Measurements from ENCODE around the gene RPS6KA6.

Gene RPS6KA6

GRCh38 chrX:84187533-84188319, at the start of gene RPS6KA6:
Gene RPS6KA6 (minus strand): TSS chrX:84188199. CDS start chrX:84187899, 300 bp downstream.
- H3K4me3 ChIP-seq (ENCODE audit: low read length), result peak within 1 kb of the TSS; percentile 80
- no peaks in the 10 kb centered on the region for H3K36me3 ChIP-seq (ENCODE audit: insufficient read depth, low read length)
- peaks cover 8% of the 10 kb centered on the region for H3K4me1 ChIP-seq (ENCODE audit: insufficient read depth, low read length)
- H3K27me3 ChIP-seq (ENCODE audit: insufficient read depth, low read length), result no peaks in the 10 kb centered on the region
- H3K9me3 ChIP-seq (ENCODE audit: low read length), result no peaks in the 10 kb centered on the region
- H2AFZ ChIP-seq (ENCODE audit: low read depth, low read length), result peak within 1 kb of the TSS; percentile 47

DNA sequence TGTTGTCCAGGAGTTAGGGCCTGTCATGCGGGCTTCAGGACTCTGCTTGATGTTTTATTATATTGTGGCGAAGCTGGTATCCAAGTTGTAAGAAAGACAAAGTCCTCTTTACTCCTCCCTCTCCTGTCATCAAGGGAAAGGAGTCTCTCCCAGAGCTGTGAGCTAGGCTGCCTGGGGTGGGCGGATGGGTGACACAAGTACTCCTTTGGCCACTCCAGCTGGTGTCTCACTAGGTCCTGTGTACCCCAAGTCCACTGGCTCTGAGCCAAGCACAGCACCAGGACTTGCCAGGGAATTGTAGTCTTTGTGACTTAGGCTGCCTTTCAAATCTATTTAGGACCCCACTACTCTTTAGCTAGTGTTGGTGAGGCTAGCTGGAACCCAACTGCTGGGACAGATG, 36.7 kb upstream of the RPS6KA6 start:
- Histone ChIP-seq H3K9me3 (ENCODE audit: low read length) (no peaks in the 10 kb centered on the region), H3K4me3 (ENCODE audit: low read length) (no peak overlapping the region), H3K27me3 (ENCODE audit: insufficient read depth, low read length) (no peaks in the 10 kb centered on the region), H2AFZ (ENCODE audit: low read depth, low read length) (no peak overlapping the region), H3K4me1 (ENCODE audit: insufficient read depth, low read length) (no peaks in the 10 kb centered on the region), H3K36me3 (ENCODE audit: insufficient read depth, low read length) (no peaks in the 10 kb centered on the region)

DNA sequence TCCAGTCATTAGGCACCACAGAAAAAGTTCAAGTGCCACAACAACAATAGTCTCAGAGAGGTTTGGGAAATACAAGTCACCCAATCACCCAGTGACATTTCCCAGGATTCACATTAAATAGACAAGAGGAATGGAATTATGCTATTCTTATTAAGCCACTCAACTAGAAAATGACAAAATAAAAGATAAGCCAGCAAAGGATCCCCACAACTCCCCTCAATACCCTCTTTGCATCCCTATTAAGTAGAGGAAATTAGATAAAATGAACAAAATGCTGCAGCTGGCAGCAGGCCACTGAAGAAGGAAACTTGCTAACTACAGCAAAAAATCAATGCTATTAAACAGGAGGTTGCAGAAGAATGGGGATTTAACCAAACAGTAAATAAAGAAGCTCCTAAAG, 35.3 kb upstream of the RPS6KA6 start:
- no peaks in the 10 kb centered on the region for H3K36me3 ChIP-seq (ENCODE audit: insufficient read depth, low read length)
- peaks cover 9% of the 10 kb centered on the region for H3K4me1 ChIP-seq (ENCODE audit: insufficient read depth, low read length)
- no peak overlapping the region for H2AFZ ChIP-seq (ENCODE audit: low read depth, low read length)
- H3K4me3 ChIP-seq (ENCODE audit: low read length), result no peak overlapping the region
- no peaks in the 10 kb centered on the region for H3K9me3 ChIP-seq (ENCODE audit: low read length)
- no peaks in the 10 kb centered on the region for H3K27me3 ChIP-seq (ENCODE audit: insufficient read depth, low read length)

GRCh38 chrX:84221181-84221580, 33.2 kb upstream of the RPS6KA6 start:
- H3K4me1 ChIP-seq (ENCODE audit: insufficient read depth, low read length), result peaks cover 21% of the 10 kb centered on the region
- no peak overlapping the region for H2AFZ ChIP-seq (ENCODE audit: low read depth, low read length)
- H3K9me3 ChIP-seq (ENCODE audit: low read length), result no peaks in the 10 kb centered on the region
- H3K27me3 ChIP-seq (ENCODE audit: insufficient read depth, low read length), result no peaks in the 10 kb centered on the region
- no peak overlapping the region for H3K4me3 ChIP-seq (ENCODE audit: low read length)
- H3K36me3 ChIP-seq (ENCODE audit: insufficient read depth, low read length), result no peaks in the 10 kb centered on the region

DNA sequence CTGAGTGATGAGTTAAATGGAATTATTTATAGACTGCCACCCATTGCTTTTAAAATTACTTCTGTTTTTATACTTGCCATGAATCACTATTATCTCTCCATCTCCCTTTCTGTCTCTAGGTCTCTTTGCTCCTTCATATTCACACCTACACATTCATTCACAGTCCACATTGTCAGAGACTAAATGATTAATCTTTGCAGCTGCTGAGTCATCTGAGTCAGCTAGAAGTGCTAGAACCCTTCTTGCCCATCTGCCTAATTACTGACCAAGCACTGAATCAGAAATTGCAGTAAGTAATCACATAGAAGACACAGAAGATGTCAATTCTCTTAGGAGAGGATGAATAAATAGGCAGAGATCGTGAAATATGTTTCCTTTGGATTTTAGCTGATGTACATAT, 31.6 kb upstream of the RPS6KA6 start:
- Histone ChIP-seq H2AFZ (ENCODE audit: low read depth, low read length) (no peak overlapping the region), H3K27me3 (ENCODE audit: insufficient read depth, low read length) (no peaks in the 10 kb centered on the region), H3K4me1 (ENCODE audit: insufficient read depth, low read length) (peaks cover 23% of the 10 kb centered on the region), H3K9me3 (ENCODE audit: low read length) (no peaks in the 10 kb centered on the region), H3K36me3 (ENCODE audit: insufficient read depth, low read length) (no peaks in the 10 kb centered on the region), H3K4me3 (ENCODE audit: low read length) (no peak overlapping the region)

GRCh38 chrX:84218726-84219125, 30.7 kb upstream of the RPS6KA6 start:
- H3K9me3 ChIP-seq (ENCODE audit: low read length), result no peaks in the 10 kb centered on the region
- no peaks in the 10 kb centered on the region for H3K27me3 ChIP-seq (ENCODE audit: insufficient read depth, low read length)
- no peaks in the 10 kb centered on the region for H3K36me3 ChIP-seq (ENCODE audit: insufficient read depth, low read length)
- H3K4me1 ChIP-seq (ENCODE audit: insufficient read depth, low read length), result peaks cover 23% of the 10 kb centered on the region
- no peak overlapping the region for H3K4me3 ChIP-seq (ENCODE audit: low read length)
- no peak overlapping the region for H2AFZ ChIP-seq (ENCODE audit: low read depth, low read length)

GRCh38 chrX:84216881-84217280, 28.9 kb upstream of the RPS6KA6 start:
- H3K4me3 ChIP-seq (ENCODE audit: low read length), result no peak overlapping the region
- H3K9me3 ChIP-seq (ENCODE audit: low read length), result no peaks in the 10 kb centered on the region
- no peaks in the 10 kb centered on the region for H3K36me3 ChIP-seq (ENCODE audit: insufficient read depth, low read length)
- no peak overlapping the region for H2AFZ ChIP-seq (ENCODE audit: low read depth, low read length)
- peaks cover 23% of the 10 kb centered on the region for H3K4me1 ChIP-seq (ENCODE audit: insufficient read depth, low read length)
- H3K27me3 ChIP-seq (ENCODE audit: insufficient read depth, low read length), result no peaks in the 10 kb centered on the region

- peaks cover 23% of the 10 kb centered on the region for H3K4me1 ChIP-seq (ENCODE audit: insufficient read depth, low read length)
- H3K4me3 ChIP-seq (ENCODE audit: low read length), result no peak overlapping the region
- H3K36me3 ChIP-seq (ENCODE audit: insufficient read depth, low read length), result no peaks in the 10 kb centered on the region
- H3K27me3 ChIP-seq (ENCODE audit: insufficient read depth, low read length), result no peaks in the 10 kb centered on the region
- H3K9me3 ChIP-seq (ENCODE audit: low read length), result no peaks in the 10 kb centered on the region
- no peak overlapping the region for H2AFZ ChIP-seq (ENCODE audit: low read depth, low read length)
Measured at GRCh38 chrX:84216406-84216805, 28.4 kb upstream of the RPS6KA6 start.

GRCh38 chrX:84205276-84205675, 17.3 kb upstream of the RPS6KA6 start:
- Histone ChIP-seq H3K9me3 (ENCODE audit: low read length) (no peaks in the 10 kb centered on the region), H2AFZ (ENCODE audit: low read depth, low read length) (no peak overlapping the region), H3K27me3 (ENCODE audit: insufficient read depth, low read length) (no peaks in the 10 kb centered on the region), H3K4me1 (ENCODE audit: insufficient read depth, low read length) (no peaks in the 10 kb centered on the region), H3K36me3 (ENCODE audit: insufficient read depth, low read length) (no peaks in the 10 kb centered on the region), H3K4me3 (ENCODE audit: low read length) (no peak overlapping the region)

GRCh38 chrX:84199688-84200087, 11.7 kb upstream of the RPS6KA6 start:
- Histone ChIP-seq H3K36me3 (ENCODE audit: insufficient read depth, low read length) (no peaks in the 10 kb centered on the region), H3K27me3 (ENCODE audit: insufficient read depth, low read length) (no peaks in the 10 kb centered on the region)

DNA sequence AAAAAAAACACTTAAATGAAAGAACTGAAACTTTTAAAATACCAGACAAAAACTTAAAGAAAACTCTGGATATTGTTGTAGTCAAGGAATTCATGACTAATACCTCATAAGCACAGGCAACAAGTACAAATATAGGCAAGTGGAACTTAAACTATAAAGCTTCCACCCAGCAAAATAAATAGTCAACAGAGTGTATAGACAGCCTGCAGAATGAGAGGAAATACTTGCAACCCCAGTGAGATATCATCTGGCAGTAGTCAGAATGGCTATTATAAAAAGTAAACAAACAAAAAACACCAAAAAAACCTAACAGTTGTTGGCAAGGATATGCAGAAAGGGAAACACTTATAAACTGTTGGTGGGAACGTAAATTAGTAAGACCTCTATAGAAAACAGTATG, 9.6 kb upstream of the RPS6KA6 start:
- H2AFZ ChIP-seq (ENCODE audit: low read depth, low read length), result no peak overlapping the region
- H3K36me3 ChIP-seq (ENCODE audit: insufficient read depth, low read length), result no peaks in the 10 kb centered on the region
- H3K9me3 ChIP-seq (ENCODE audit: low read length), result no peaks in the 10 kb centered on the region
- H3K27me3 ChIP-seq (ENCODE audit: insufficient read depth, low read length), result no peaks in the 10 kb centered on the region
- H3K4me1 ChIP-seq (ENCODE audit: insufficient read depth, low read length), result no peaks in the 10 kb centered on the region
- no peak overlapping the region for H3K4me3 ChIP-seq (ENCODE audit: low read length)

More at GRCh38 chrX:84199688-84200087, 11.7 kb upstream of the RPS6KA6 start:
- no peak overlapping the region for H3K4me3 ChIP-seq (ENCODE audit: low read length)
- no peak overlapping the region for H2AFZ ChIP-seq (ENCODE audit: low read depth, low read length)
- H3K4me1 ChIP-seq (ENCODE audit: insufficient read depth, low read length), result no peaks in the 10 kb centered on the region
- H3K9me3 ChIP-seq (ENCODE audit: low read length), result no peaks in the 10 kb centered on the region

DNA sequence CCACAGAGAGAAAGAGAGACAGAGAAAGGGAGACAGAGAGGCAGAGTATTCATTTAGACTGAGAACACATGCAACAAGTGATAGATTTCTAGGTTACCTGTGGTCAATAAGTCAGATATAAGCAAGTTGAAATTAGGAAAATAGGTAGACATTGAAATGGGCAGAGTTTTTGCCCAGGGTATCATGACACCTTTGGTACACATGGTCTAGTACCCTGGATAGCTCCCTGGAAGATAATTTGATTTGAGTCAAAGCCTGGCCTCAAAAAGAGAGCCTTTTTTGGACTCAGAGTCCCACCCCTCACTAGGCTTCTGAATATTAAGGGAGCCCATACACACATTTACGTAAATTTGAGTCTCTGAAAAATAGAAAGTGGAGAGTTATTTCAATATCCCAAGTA, 4.0 kb upstream of the RPS6KA6 start:
- Histone ChIP-seq H3K4me3 (ENCODE audit: low read length) (no peak overlapping the region), H3K4me1 (ENCODE audit: insufficient read depth, low read length) (no peaks in the 10 kb centered on the region), H2AFZ (ENCODE audit: low read depth, low read length) (no peak overlapping the region), H3K36me3 (ENCODE audit: insufficient read depth, low read length) (no peaks in the 10 kb centered on the region), H3K9me3 (ENCODE audit: low read length) (no peaks in the 10 kb centered on the region), H3K27me3 (ENCODE audit: insufficient read depth, low read length) (no peaks in the 10 kb centered on the region)

DNA sequence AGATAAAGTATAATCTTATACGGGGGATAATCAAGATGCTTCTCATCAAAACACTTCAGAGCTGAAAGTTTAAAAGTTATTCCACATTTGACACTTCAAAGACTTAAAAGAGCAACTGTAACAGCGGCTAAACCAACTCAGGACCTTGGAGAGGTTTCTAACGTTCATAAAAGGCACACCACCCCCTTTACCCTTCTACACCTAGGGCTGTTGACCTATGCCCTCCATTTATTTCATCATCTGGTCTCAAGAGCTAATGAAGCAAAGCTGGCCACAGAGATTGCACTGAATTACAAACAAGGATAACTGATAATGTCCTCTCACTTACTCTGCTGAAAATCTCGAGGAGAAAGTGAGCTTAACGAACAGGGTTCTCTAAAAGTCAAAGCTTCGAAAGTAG, 1.1 kb upstream of the RPS6KA6 start:
- Histone ChIP-seq H3K9me3 (ENCODE audit: low read length) (no peaks in the 10 kb centered on the region), H3K27me3 (ENCODE audit: insufficient read depth, low read length) (no peaks in the 10 kb centered on the region), H3K36me3 (ENCODE audit: insufficient read depth, low read length) (no peaks in the 10 kb centered on the region), H3K4me3 (ENCODE audit: low read length) (no peak overlapping the region), H2AFZ (ENCODE audit: low read depth, low read length) (no peak overlapping the region), H3K4me1 (ENCODE audit: insufficient read depth, low read length) (peaks cover 8% of the 10 kb centered on the region)

- Histone ChIP-seq H3K9me3 (ENCODE audit: low read length) (no peaks in the 10 kb centered on the region), H3K36me3 (ENCODE audit: insufficient read depth, low read length) (no peaks in the 10 kb centered on the region), H3K4me1 (ENCODE audit: insufficient read depth, low read length) (peaks cover 8% of the 10 kb centered on the region), H2AFZ (ENCODE audit: low read depth, low read length) (peak overlapping the region; percentile 47), H3K27me3 (ENCODE audit: insufficient read depth, low read length) (no peaks in the 10 kb centered on the region), H3K4me3 (ENCODE audit: low read length) (peak overlapping the region; percentile 80)
Measured at GRCh38 chrX:84188320-84188834, 378 bp upstream of the RPS6KA6 start.

Measured in neuron (in vitro differentiated cells).